ENCODE results near the gene TMPRSS11E. TPM values are rescaled to one million over a fixed set of nuclear protein-coding genes. Genes with fewer than 3 reads are reported as not detected.
"Not testable (repeated sequence)": the region's sequence is repeated elsewhere in the genome, so short reads cannot be mapped to it uniquely, and the experiment has no call there.

Gene TMPRSS11E
- 0.29 TPM for polyA plus RNA-seq (2013, experiment 1 of 2)
- 1.0 TPM for polyA plus RNA-seq (2013, experiment 2 of 2)

GRCh38 chr4:68447201-68447600 is at the start of gene TMPRSS11E:
TMPRSS11E (plus strand) TSS chr4:68447463; CDS start chr4:68447513, 50 bp downstream.
- no peaks in the 10 kb centered on the region for H3K36me3 ChIP-seq (ENCODE audit: control insufficient read depth, insufficient read depth, low read length)
- H3K4me3 ChIP-seq (ENCODE audit: extremely low read depth, insufficient read depth, low read length, poor library complexity, severe bottlenecking) = no peak within 1 kb of the TSS
- H3K9me3 ChIP-seq (ENCODE audit: control insufficient read depth, low read length) = no peaks in the 10 kb centered on the region
- WGBS, 2 experiments (ENCODE audit: insufficient coverage in 2 of 2) = no CpG with 5 or more reads among the region's 3 CpGs
- no peaks in the 10 kb centered on the region for H3K4me1 ChIP-seq (ENCODE audit: control insufficient read depth, insufficient read depth, low read length, poor library complexity, severe bottlenecking)
- H3K27ac ChIP-seq (ENCODE audit: low read depth, low read length, severe bottlenecking) = no peak within 1 kb of the TSS

GRCh38 chr4:68399306-68399705 is 48.0 kb upstream of the TMPRSS11E start:
- Histone ChIP-seq H3K27ac (ENCODE audit: low read depth, low read length, severe bottlenecking) (no peak overlapping the region), H3K4me3 (ENCODE audit: extremely low read depth, insufficient read depth, low read length, poor library complexity, severe bottlenecking) (no peak overlapping the region), H3K36me3 (ENCODE audit: control insufficient read depth, insufficient read depth, low read length) (no peaks in the 10 kb centered on the region), H3K9me3 (ENCODE audit: control insufficient read depth, low read length) (no peaks in the 10 kb centered on the region), H3K4me1 (ENCODE audit: control insufficient read depth, insufficient read depth, low read length, poor library complexity, severe bottlenecking) (no peaks in the 10 kb centered on the region)
- 100% methylated on average over 1 to 2 of the region's 4 CpGs for WGBS, 2 experiments (ENCODE audit: insufficient coverage in 2 of 2)

GRCh38 chr4:68401231-68401630 is 46.0 kb upstream of the TMPRSS11E start:
- no peak overlapping the region for H3K4me3 ChIP-seq (ENCODE audit: extremely low read depth, insufficient read depth, low read length, poor library complexity, severe bottlenecking)
- no peak overlapping the region for H3K27ac ChIP-seq (ENCODE audit: low read depth, low read length, severe bottlenecking)
- H3K9me3 ChIP-seq (ENCODE audit: control insufficient read depth, low read length) = no peaks in the 10 kb centered on the region
- no peaks in the 10 kb centered on the region for H3K36me3 ChIP-seq (ENCODE audit: control insufficient read depth, insufficient read depth, low read length)
- H3K4me1 ChIP-seq (ENCODE audit: control insufficient read depth, insufficient read depth, low read length, poor library complexity, severe bottlenecking) = peaks cover 4% of the 10 kb centered on the region

- Histone ChIP-seq H3K9me3 (ENCODE audit: control insufficient read depth, low read length) (no peaks in the 10 kb centered on the region), H3K36me3 (ENCODE audit: control insufficient read depth, insufficient read depth, low read length) (no peaks in the 10 kb centered on the region), H3K27ac (ENCODE audit: low read depth, low read length, severe bottlenecking) (no peak overlapping the region), H3K4me1 (ENCODE audit: control insufficient read depth, insufficient read depth, low read length, poor library complexity, severe bottlenecking) (peaks cover 11% of the 10 kb centered on the region), H3K4me3 (ENCODE audit: extremely low read depth, insufficient read depth, low read length, poor library complexity, severe bottlenecking) (no peak overlapping the region)
- 32 to 48% methylated on average over 2 of the region's 2 CpGs for WGBS, 2 experiments (ENCODE audit: insufficient coverage in 2 of 2)
Observed at GRCh38 chr4:68404153-68404552, 43.1 kb upstream of the TMPRSS11E start.

- peaks cover 11% of the 10 kb centered on the region for H3K4me1 ChIP-seq (ENCODE audit: control insufficient read depth, insufficient read depth, low read length, poor library complexity, severe bottlenecking)
- H3K4me3 ChIP-seq (ENCODE audit: extremely low read depth, insufficient read depth, low read length, poor library complexity, severe bottlenecking); H3K9me3 ChIP-seq (ENCODE audit: control insufficient read depth, low read length); H3K27ac ChIP-seq (ENCODE audit: low read depth, low read length, severe bottlenecking); H3K36me3 ChIP-seq (ENCODE audit: control insufficient read depth, insufficient read depth, low read length): not testable (repeated sequence)
- WGBS, 2 experiments (ENCODE audit: insufficient coverage in 2 of 2) = 20 to 28% methylated on average over 8 of the region's 13 CpGs
Observed at GRCh38 chr4:68405718-68406478, 41.4 kb upstream of the TMPRSS11E start.

GRCh38 chr4:68406479-68406859 is 40.8 kb upstream of the TMPRSS11E start:
- WGBS, 2 experiments (ENCODE audit: insufficient coverage in 2 of 2) = no CpG with 5 or more reads among the region's 3 CpGs
- H3K9me3 ChIP-seq (ENCODE audit: control insufficient read depth, low read length) = no peaks in the 10 kb centered on the region
- no peaks in the 10 kb centered on the region for H3K36me3 ChIP-seq (ENCODE audit: control insufficient read depth, insufficient read depth, low read length)
- no peak overlapping the region for H3K4me3 ChIP-seq (ENCODE audit: extremely low read depth, insufficient read depth, low read length, poor library complexity, severe bottlenecking)
- peaks cover 11% of the 10 kb centered on the region for H3K4me1 ChIP-seq (ENCODE audit: control insufficient read depth, insufficient read depth, low read length, poor library complexity, severe bottlenecking)
- no peak overlapping the region for H3K27ac ChIP-seq (ENCODE audit: low read depth, low read length, severe bottlenecking)

GRCh38 chr4:68407015-68407867 is 40.0 kb upstream of the TMPRSS11E start:
- peaks cover 11% of the 10 kb centered on the region for H3K4me1 ChIP-seq (ENCODE audit: control insufficient read depth, insufficient read depth, low read length, poor library complexity, severe bottlenecking)
- 10 to 14% methylated on average over 7 to 10 of the region's 10 CpGs for WGBS, 2 experiments (ENCODE audit: insufficient coverage in 2 of 2)
- not testable (repeated sequence) for H3K9me3 ChIP-seq (ENCODE audit: control insufficient read depth, low read length); H3K36me3 ChIP-seq (ENCODE audit: control insufficient read depth, insufficient read depth, low read length); H3K4me3 ChIP-seq (ENCODE audit: extremely low read depth, insufficient read depth, low read length, poor library complexity, severe bottlenecking)
- H3K27ac ChIP-seq (ENCODE audit: low read depth, low read length, severe bottlenecking) = peak overlapping the region; percentile 59

GRCh38 chr4:68407868-68408190 is 39.4 kb upstream of the TMPRSS11E start:
- no peaks in the 10 kb centered on the region for H3K9me3 ChIP-seq (ENCODE audit: control insufficient read depth, low read length)
- H3K36me3 ChIP-seq (ENCODE audit: control insufficient read depth, insufficient read depth, low read length) = no peaks in the 10 kb centered on the region
- H3K27ac ChIP-seq (ENCODE audit: low read depth, low read length, severe bottlenecking) = peak overlapping the region; percentile 49
- 0% methylated on average over 1 of the region's 3 CpGs; no CpG with 5 or more reads in 1 of the 2 experiments for WGBS, 2 experiments (ENCODE audit: insufficient coverage in 2 of 2)
- peaks cover 11% of the 10 kb centered on the region for H3K4me1 ChIP-seq (ENCODE audit: control insufficient read depth, insufficient read depth, low read length, poor library complexity, severe bottlenecking)
- no peak overlapping the region for H3K4me3 ChIP-seq (ENCODE audit: extremely low read depth, insufficient read depth, low read length, poor library complexity, severe bottlenecking)

GRCh38 chr4:68410149-68410548 is 37.1 kb upstream of the TMPRSS11E start:
- Histone ChIP-seq H3K27ac (ENCODE audit: low read depth, low read length, severe bottlenecking) (no peak overlapping the region), H3K4me1 (ENCODE audit: control insufficient read depth, insufficient read depth, low read length, poor library complexity, severe bottlenecking) (peaks cover 8% of the 10 kb centered on the region), H3K36me3 (ENCODE audit: control insufficient read depth, insufficient read depth, low read length) (no peaks in the 10 kb centered on the region)

GRCh38 chr4:68410643-68411042 is 36.6 kb upstream of the TMPRSS11E start:
- Histone ChIP-seq H3K36me3 (ENCODE audit: control insufficient read depth, insufficient read depth, low read length) (no peaks in the 10 kb centered on the region), H3K27ac (ENCODE audit: low read depth, low read length, severe bottlenecking) (no peak overlapping the region), H3K4me3 (ENCODE audit: extremely low read depth, insufficient read depth, low read length, poor library complexity, severe bottlenecking) (no peak overlapping the region), H3K4me1 (ENCODE audit: control insufficient read depth, insufficient read depth, low read length, poor library complexity, severe bottlenecking) (peaks cover 7% of the 10 kb centered on the region), H3K9me3 (ENCODE audit: control insufficient read depth, low read length) (no peaks in the 10 kb centered on the region)
- 91 to 94% methylated on average over 1 of the region's 1 CpG for WGBS, 2 experiments (ENCODE audit: insufficient coverage in 2 of 2)

More at GRCh38 chr4:68410149-68410548, 37.1 kb upstream of the TMPRSS11E start:
- Histone ChIP-seq H3K9me3 (ENCODE audit: control insufficient read depth, low read length) (no peaks in the 10 kb centered on the region), H3K4me3 (ENCODE audit: extremely low read depth, insufficient read depth, low read length, poor library complexity, severe bottlenecking) (no peak overlapping the region)
- 59% methylated on average over 2 of the region's 2 CpGs; no CpG with 5 or more reads in 1 of the 2 experiments for WGBS, 2 experiments (ENCODE audit: insufficient coverage in 2 of 2)

- not testable (repeated sequence) for H3K27ac ChIP-seq (ENCODE audit: low read depth, low read length, severe bottlenecking); H3K4me3 ChIP-seq (ENCODE audit: extremely low read depth, insufficient read depth, low read length, poor library complexity, severe bottlenecking); H3K4me1 ChIP-seq (ENCODE audit: control insufficient read depth, insufficient read depth, low read length, poor library complexity, severe bottlenecking); H3K9me3 ChIP-seq (ENCODE audit: control insufficient read depth, low read length); H3K36me3 ChIP-seq (ENCODE audit: control insufficient read depth, insufficient read depth, low read length)
- 89 to 100% methylated on average over 1 of the region's 2 CpGs for WGBS, 2 experiments (ENCODE audit: insufficient coverage in 2 of 2)
Observed at GRCh38 chr4:68412031-68412430, 35.2 kb upstream of the TMPRSS11E start.
